HG02870 (cell line): ENCODE results near the gene VTI1B.

ENCODE experiments used
- ATAC-seq: cut with Tn5 transposase; IDR thresholded peaks from one replicate; pipeline ENCODE4 v1.9.1; 2021; ENCODE audit warnings: mild to moderate bottlenecking, moderate library complexity; ENCODE audit not compliant: unreplicated experiment

Gene VTI1B

DNA sequence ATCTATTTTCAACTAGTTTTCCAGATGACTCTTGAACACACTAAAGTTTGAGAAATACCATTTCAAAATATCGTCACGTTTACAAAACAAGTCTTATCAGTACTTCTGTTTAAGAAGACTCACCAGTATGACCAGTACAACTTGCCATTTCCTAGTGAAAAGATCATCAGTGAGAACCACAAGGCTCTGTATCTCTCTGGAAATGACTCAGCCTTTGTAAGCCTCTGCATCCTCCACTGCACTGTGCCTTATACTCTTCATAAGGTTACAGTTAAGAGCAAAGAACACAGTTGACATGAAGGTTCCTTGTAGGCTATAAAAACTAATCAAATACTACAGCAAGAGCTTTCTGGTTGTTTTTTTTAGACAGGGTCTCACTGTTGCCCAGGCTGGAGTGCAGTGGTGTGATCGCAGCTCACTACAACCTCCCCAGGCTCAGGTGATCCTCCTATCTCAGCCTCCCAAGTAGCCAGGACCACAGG is 5.7 kb upstream of the VTI1B start:
- ATAC-seq, result peak; percentile 99

DNA sequence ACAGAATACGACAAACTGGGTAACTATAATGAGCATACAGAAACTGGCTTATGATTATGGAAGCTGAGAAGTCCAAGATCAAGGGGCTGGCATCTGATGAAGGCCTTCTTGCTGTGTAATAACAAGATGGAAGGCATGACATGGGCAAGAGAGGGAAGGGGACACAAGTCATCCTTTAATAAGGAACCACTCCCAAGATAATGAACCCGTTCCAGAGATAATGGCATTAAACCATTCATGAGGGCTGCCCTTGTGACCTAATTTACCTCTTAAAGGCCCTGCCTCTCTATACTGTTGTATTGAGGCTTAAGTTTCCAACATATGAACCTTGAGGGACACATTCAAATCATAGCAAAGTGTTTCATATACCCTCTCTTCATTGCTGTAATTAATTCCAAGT is 4.6 kb upstream of the VTI1B start:
- ATAC-seq, result no peak

DNA sequence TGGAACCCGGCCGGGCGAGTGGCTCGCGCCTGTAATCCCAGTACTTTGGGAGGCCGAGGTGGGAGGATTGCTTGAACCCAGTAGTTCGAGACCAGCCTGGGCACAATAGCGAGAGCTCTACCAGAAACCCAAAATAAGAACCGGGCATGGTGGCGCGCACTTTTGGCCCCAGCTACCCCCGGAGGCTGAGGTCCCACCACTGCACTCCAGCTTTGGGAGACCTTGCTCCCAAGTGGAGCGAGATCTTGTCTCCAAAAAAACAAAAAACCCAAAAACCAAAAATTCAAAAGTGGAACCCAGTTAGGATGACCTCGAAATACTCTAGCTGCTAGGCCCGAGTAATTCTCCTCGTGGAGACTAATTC is 769 bp upstream of the VTI1B start:
- no peak for ATAC-seq

DNA sequence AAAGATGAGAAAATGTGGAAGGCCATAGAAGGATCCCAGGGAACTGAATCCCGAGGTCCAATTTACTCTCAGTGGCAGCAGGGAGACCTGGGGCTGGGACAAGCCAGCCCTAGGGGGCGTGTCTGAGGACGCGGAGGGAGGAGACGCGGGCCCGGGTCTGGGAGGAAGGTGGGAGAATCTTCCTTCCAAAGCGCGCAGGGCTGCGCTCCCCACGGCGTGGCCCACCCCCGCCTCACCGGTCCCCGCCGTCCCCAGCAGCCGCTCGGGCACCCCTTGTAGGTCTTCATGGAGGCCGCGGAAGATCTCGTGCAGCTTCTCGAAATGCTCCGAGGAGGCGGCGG is 323 bp downstream of the VTI1B start:
- ATAC-seq, result peak; percentile 61

DNA sequence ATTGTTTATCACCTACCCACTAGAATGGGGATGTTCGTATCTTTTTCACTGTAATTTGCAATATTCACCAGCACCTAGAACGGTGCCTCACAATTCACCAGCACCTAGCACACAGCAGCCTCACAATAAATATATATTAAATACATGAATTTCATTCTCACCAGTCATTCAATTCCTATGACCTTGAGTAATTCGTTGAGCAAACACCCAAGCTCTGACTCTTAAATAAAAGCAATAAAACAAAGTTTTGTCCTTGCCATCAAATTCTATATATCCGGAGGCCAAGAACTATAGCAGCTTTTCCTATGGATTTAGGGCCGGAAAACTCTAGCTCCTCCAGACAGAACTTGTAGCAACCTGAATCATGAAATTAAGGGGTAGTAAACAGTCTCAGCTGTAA is 981 bp downstream of the VTI1B start:
- ATAC-seq, result no peak

DNA sequence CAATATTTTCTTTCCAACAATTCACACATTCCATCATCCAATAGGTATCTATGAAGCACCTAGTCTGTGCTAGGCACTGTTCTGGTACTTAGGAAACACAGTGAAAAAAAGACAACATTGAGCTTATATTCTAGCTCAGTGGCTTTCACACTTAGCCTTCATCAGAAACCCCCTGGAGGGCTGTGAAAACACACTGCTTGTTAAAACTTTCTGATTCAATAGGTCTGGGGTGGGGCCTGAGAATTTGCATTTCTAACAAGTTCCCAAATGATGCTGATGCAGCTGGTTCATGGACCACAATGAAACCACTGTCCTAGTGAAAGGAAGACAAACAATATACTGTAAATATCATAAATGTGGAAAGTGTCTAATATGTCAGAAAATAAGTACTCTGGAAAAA is 5.9 kb downstream of the VTI1B start:
- peak; percentile 55 for ATAC-seq

DNA sequence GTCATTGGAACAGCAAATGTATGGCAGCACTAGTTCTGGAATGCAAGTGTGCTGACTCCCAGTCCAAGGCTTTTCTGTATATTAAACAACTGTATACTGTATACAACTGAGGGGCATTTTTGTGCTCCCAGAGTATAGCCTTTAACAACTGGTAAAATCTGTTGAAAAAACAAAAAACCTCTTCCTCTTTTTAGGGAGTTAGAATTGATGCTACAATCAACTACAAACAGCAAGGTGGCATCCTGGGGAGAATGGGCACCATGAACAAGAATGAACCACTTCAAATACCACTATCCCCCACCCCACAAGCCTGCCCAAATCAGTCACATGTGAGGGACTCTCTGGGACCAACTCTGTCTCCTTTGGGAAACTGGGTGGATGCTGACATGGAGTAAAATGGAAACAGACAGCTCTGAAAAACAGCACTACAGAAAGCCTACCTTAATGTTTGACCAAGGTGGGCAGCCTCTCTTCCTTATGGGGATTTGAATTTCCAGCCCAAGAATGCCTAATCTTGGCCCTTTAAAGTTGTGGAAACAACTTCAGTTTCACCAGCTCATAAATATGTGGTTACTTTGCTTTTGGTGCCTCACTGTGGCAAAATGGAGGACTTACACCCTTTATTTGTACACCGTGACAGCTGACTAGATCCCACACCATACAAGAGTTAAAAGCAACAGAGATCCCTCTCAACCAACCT is 7.5 kb downstream of the VTI1B start:
- ATAC-seq, result no peak

DNA sequence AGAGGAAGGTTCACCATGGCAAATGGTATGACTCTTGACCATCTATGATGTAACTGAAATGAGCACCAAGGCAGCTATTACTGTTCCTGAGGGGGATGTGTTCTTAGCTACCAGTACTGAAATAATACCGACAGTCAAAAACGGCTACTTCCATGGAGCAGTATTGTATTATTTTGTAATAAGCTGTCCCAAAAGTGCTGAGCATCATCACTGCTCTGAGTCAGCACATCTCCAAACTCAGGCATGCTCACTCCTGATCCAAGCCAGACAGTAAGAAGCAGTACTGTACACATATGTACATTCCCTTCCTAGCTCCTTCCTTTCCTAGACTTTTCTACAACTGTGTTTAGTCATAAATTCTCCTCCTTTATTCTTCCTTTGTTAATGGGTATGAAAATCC is 8.6 kb downstream of the VTI1B start:
- no peak for ATAC-seq

DNA sequence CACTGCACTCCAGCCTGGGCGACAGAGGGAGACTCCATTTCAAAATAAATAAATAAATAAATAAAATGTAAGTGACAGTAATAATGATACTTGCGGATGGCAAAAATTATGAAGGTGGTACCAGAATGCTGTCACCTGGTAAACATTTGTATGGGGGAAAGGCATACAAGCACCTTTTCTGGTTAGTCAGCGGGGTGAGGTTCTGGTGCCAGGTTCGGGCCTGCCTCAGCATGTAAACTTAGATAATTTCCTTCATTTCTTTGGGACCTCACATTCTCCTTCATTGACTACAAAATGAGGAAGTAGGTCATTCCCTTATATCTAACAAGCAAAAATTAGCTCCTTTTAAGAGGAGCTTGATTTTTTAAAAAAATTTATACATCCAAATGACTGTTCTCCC is 10.8 kb downstream of the VTI1B start:
- no peak for ATAC-seq

DNA sequence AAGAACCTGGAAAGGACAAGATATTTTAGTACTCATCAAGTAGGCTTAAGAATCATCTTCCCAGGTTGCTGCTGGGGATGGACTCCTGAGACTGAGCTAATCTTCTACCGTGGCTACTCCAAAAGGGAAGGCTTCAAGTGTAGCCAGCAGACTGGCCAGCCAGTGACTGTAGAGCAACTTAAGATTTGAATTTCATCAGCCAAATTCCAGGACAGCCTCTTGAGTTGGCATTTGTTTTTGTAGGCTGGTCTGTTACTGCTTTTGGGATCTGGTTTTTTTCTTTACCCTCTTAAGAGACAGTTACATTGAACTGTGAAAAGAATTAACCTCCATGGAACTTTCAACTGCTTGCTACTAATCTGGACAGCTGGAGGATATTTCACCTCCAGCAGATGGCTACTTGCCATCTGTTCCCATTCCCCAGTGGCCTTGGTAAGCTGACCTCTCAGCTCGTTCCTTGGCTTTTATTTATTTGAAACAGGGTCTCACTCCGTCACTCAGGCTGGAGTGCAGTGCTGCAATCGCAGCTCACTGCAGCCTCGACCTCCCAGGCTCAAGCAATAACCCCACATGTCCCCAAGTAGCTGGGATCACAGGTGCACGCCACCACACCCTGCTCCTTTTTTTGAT is 20.7 kb downstream of the VTI1B start:
- no peak for ATAC-seq

DNA sequence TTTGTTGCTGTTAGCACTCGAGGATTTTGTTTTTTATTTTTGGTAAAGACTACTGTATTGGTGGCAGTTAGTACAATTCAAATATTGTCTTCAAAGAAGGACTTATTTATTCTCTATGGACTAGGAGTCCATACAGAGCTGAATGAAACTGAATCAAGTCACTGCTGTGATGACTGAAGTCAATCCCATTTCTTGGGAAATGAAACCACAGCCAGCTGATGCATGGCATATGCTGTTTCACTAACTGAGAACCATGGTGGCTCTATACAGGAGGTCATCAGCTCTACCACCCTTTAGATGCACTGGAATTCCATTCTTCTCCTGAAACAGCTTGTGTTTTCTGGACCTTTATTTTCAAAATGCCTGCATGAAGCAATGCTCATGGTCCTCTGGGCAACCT is 22.2 kb downstream of the VTI1B start:
- ATAC-seq, result no peak

DNA sequence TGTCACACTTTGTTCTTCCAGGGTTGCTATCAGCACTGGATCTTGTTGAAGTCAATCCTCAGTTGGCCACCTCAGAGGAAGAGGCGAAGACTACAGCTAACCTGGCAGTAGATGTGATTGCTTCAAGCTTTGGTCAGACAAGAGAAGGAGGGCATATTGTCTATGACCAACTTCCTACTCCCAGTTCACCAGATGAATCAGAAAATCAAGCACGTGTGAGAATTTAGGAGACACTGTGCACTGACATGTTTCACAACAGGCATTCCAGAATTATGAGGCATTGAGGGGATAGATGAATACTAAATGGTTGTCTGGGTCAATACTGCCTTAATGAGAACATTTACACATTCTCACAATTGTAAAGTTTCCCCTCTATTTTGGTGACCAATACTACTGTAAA is 23.7 kb downstream of the VTI1B start:
- ATAC-seq, result no peak

DNA sequence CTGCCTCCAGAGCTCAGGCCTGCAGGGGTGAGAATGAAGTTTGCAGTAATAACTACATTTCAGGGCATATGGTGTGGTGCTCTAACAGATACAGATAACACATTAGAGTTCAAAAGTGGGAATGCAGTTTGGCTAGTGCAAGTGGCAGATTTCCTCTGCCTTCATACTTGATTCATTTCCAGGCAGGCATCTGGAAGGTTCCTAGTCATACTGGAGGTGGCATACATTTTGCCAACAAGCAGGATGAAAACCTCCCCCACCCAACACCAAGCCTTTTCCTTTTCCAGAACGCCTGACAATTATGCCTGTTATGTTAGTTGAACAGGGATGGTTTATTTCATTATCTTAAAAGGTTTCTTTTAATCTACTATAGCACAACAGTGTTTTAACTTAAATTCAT is 24.3 kb downstream of the VTI1B start:
- ATAC-seq, result no peak

DNA sequence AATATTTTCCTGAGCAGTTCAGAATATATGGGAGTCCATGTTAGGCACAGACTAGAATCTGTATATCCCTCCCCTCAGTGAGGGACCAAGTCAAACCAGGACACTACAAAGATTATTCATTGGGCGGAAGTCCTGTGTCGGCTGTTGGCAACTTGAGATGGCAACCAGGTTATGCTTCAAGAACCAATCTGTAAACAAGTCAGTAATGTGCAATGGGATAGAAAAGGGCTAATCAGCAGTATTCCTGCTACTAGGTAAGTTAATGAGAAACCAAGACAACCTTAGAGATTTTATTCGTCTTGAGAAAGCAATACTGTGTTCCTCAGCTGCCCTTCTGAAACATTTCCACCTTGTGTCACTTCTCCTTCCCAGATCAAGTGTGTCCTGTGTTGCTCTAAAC is 28.3 kb downstream of the VTI1B start:
- no peak for ATAC-seq

DNA sequence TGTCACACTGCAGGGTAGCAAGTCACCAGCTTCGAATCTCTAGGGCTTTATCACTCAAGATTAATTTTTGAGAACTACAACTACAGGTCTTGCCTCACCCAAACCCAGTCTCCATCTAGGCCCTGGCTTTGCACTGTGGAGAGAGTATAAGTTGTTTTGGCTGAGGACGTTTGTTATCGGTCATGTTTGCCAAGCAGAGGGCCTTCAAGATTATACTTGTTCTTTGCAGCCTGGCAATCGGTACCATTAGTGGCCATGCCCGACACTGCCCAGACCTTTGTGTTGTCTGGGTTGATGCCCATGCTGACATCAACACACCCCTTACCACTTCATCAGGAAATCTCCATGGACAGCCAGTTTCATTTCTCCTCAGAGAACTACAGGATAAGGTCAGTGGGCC is 29.0 kb downstream of the VTI1B start:
- no peak for ATAC-seq

DNA sequence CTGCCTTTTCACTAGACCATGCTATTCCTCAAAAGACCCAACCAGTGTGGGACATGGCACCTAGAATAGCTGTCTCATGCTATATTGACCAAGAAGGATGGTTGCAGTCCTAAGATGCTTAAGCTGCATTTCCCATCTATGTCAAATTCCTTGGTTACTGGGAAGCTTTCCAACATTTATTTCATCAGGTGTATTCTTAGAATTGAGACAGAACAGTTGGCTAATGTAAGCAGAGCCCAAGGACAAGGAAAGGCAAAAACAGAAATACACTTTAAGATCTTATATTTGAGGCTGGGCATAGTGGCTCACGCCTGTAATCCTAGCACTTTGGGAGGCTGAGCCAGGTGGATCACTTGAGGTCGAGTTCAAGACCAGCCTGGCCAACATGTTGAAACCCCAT is 30.0 kb downstream of the VTI1B start:
- ATAC-seq, result no peak

DNA sequence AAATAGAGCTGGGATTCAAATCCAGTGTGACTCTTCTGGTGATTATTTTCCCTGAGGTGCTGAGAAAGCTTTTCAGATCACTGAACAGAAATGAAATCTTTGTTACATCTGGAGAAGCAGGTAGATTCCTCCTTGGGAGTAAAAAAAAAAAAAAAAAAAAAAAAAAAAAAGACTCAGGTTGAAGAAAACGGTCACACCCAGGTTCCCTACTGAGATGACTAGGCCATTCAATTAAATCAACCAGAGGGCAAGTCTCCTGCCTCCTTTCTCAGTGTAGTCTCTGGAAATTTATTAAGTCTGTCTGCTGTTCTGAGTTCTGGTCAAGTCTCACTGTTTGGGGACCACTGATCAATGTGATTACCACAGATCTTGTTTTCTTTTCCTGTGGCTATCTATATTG is 30.7 kb downstream of the VTI1B start:
- ATAC-seq, result no peak

DNA sequence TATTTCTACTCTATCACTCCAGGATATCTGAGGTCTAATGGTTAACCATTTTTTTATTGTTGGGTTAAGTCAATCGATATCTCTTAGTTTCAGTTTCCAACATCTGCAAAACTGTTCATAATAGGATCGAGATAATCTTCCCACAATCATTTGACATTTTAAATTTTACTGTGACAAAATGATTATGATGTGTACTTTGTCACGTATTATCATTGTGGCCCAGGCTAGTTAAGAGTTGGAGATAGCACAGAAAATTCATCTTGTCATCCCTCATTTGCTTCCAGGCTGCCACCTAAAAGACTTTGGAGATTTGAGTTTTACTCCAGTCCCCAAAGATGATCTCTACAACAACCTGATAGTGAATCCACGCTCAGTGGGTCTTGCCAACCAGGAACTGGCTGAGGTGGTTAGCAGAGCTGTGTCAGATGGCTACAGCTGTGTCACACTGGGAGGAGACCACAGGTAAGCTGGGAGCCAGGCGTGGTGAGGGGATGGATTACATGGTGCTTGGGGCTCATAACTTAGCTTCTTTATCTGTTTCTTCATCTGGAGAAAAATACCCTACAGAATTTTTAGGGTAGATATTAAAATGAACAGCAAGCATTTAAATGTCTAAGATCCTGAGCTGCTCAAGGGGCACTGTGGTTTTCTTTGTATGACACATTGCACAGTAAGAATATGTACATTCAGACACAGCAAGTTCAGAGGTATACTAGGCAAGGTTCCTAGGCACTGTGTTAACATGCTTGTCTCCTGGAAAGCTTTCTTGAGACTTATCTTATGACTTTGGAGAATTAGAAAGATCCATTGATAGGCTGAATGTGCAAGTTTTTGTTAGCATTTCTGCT is 32.3 kb downstream of the VTI1B start:
- ATAC-seq, result no peak

DNA sequence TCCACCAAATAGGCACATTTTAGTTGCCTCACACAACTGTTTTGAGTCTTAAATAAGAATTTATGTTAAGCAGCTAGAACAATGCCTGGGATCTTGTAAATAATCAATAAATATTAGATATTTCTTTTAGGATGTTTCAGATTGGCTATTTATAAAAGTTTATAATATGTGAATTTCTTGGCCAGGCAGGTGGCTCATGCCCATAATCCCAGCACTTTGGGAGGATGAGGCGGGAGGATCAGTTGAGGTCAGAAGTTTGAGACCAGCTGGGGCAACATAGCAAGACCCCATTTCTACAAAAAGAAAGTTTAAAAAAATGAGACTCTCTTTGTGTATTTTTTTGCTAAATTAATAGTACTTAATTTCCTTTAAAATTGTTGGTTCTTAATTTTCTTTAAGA is 33.0 kb downstream of the VTI1B start:
- ATAC-seq, result no peak

DNA sequence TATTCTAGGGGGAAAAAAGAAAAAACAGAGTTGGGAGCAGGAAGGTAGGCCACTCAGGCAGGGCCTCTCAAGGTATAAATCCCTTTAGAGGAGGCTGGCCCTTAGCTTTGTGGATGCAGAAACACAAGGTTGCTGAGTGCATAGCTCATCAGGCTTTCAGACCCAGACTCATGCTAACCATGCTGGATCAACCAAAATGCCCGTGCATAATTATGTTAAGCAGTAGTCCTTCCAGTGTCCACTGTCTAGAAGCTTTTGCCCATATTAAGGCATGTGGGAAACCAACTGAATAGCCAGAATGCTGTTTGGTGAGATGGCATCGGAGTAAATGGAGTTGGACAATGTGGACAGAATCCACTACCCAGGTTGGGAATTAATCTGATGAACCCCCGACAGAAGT is 35.8 kb downstream of the VTI1B start:
- no peak for ATAC-seq

DNA sequence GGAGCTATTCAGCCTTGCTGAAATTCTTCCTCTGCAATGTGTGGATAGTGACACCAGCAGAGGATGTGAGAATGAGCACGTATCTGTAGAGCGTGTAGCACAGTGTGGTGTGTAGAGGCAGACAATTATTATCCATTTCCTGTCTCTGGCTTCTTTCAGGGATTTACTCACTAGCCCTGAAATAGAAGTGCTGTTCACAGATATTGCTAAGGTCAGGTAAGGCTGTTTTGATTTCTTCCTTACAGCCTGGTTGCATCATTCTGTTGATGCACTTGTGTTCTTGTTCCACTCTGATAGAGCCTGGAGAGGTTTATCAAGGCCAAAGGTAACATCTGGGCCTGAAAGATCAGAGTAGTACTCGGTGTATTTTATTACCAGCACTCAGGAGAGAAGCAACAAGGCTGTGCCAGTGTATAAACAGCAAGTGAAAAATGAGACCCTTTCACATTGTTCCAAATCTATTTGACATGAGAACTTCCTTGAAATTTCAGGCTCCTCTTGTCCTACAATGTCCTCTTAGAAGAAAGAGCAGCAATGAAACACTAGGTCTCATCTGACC is 38.0 kb downstream of the VTI1B start:
- ATAC-seq, result peak; percentile 55
